GM19468 (cell line): Measurements from ENCODE around the gene TMEM72.
"Not testable (repeated sequence)": the region's sequence is repeated elsewhere in the genome, so short reads cannot be mapped to it uniquely, and the experiment has no call there.

Experiments
- ATAC-seq: cut with Tn5 transposase; IDR thresholded peaks from one replicate; pipeline ENCODE4 v1.9.1; 2021; ENCODE audit warnings: mild to moderate bottlenecking, moderate library complexity, moderate number of reproducible peaks; ENCODE audit not compliant: unreplicated experiment; ENCODE audit errors: extremely low read depth

The TMEM72 gene

GRCh38 chr10:44911081-44911540 lies at the start of gene TMEM72:
Gene TMEM72, plus strand, starts transcription at chr10:44911337. Its CDS starts 176 bp downstream, at chr10:44911513.
- no peak for ATAC-seq

- no peak for ATAC-seq
These were observed 49.0 kb upstream of the TMEM72 start for GRCh38 chr10:44862006-44862751.

- no peak for ATAC-seq
These were observed 48.2 kb upstream of the TMEM72 start for GRCh38 chr10:44862924-44863323.

- no peak for ATAC-seq
These were observed 47.6 kb upstream of the TMEM72 start for GRCh38 chr10:44863344-44864047.

- no peak for ATAC-seq
These were observed 47.1 kb upstream of the TMEM72 start for GRCh38 chr10:44864051-44864450.

GRCh38 chr10:44864637-44865288 lies 46.4 kb upstream of the TMEM72 start:
- peak; percentile 47 for ATAC-seq

- no peak for ATAC-seq
These were observed 45.9 kb upstream of the TMEM72 start for GRCh38 chr10:44865289-44865671.

- not testable (repeated sequence) for ATAC-seq
These were observed 44.8 kb upstream of the TMEM72 start for GRCh38 chr10:44866367-44866766.

- no peak for ATAC-seq
These were observed 41.1 kb upstream of the TMEM72 start for GRCh38 chr10:44870031-44870430.

- ATAC-seq: no peak
These were observed 38.0 kb upstream of the TMEM72 start for GRCh38 chr10:44873160-44873559.

GRCh38 chr10:44874166-44874565 lies 37.0 kb upstream of the TMEM72 start:
- ATAC-seq: no peak

- no peak for ATAC-seq
These were observed 32.2 kb upstream of the TMEM72 start for GRCh38 chr10:44878706-44879530.

GRCh38 chr10:44879531-44879899 lies 31.6 kb upstream of the TMEM72 start:
- no peak for ATAC-seq

- ATAC-seq: no peak
These were observed 30.9 kb upstream of the TMEM72 start for GRCh38 chr10:44880090-44880715.

- ATAC-seq: no peak
These were observed 29.5 kb upstream of the TMEM72 start for GRCh38 chr10:44881649-44882048.

- no peak for ATAC-seq
These were observed 28.9 kb upstream of the TMEM72 start for GRCh38 chr10:44882166-44882720.

GRCh38 chr10:44883593-44884331 lies 27.4 kb upstream of the TMEM72 start:
- no peak for ATAC-seq

- no peak for ATAC-seq
These were observed 25.4 kb upstream of the TMEM72 start for GRCh38 chr10:44885710-44886109.

GRCh38 chr10:44886966-44887365 lies 24.2 kb upstream of the TMEM72 start:
- no peak for ATAC-seq
